Measurements from ENCODE around the gene DIP2C. TPM values are rescaled to one million over a fixed set of nuclear protein-coding genes. Genes with fewer than 3 reads are reported as not detected.

DIP2C gene
- polyA plus RNA-seq, 3 donors: 4.4 to 15.1 (median 10.0) TPM

- H3K27ac ChIP-seq (ENCODE audit: low read depth, low read length): no peak overlapping the region
- 93 to 95% (median 93%) methylated on average over 5 of the region's 5 CpGs for WGBS, 3 donors
Measured at GRCh38 chr10:494149-494542, 195.3 kb downstream of the DIP2C start.

- H3K27ac ChIP-seq (ENCODE audit: low read depth, low read length): no peak overlapping the region
- 92 to 95% (median 93%) methylated on average over 21 of the region's 21 CpGs for WGBS, 3 donors
Measured at GRCh38 chr10:493391-494148, 195.9 kb downstream of the DIP2C start.

GRCh38 chr10:492836-493235, 196.6 kb downstream of the DIP2C start:
- WGBS, 3 donors: 72 to 87% (median 72%) methylated on average over 10 of the region's 10 CpGs

GRCh38 chr10:491667-492424, 197.6 kb downstream of the DIP2C start:
- WGBS, 3 donors: 90 to 94% (median 94%) methylated on average over 16 of the region's 16 CpGs
- H3K27ac ChIP-seq (ENCODE audit: low read depth, low read length): no peak overlapping the region

More at GRCh38 chr10:492836-493235, 196.6 kb downstream of the DIP2C start:
- H3K27ac ChIP-seq (ENCODE audit: low read depth, low read length): no peak overlapping the region

- H3K27ac ChIP-seq (ENCODE audit: low read depth, low read length): no peak overlapping the region
- WGBS, 3 donors: 42 to 62% (median 58%) methylated on average over 23 of the region's 23 CpGs
Measured at GRCh38 chr10:490891-491571, 198.4 kb downstream of the DIP2C start.

- 62 to 79% (median 66%) methylated on average over 16 of the region's 16 CpGs for WGBS, 3 donors
- H3K27ac ChIP-seq (ENCODE audit: low read depth, low read length): no peak overlapping the region
Measured at GRCh38 chr10:490256-490655, 199.2 kb downstream of the DIP2C start.

- 83 to 91% (median 87%) methylated on average over 8 to 11 of the region's 11 CpGs for WGBS, 3 donors
- no peak overlapping the region for H3K27ac ChIP-seq (ENCODE audit: low read depth, low read length)
Measured at GRCh38 chr10:489330-489729, 200.1 kb downstream of the DIP2C start.

GRCh38 chr10:488933-489215, 200.6 kb downstream of the DIP2C start:
- no peak overlapping the region for H3K27ac ChIP-seq (ENCODE audit: low read depth, low read length)
- 91 to 95% (median 95%) methylated on average over 11 of the region's 11 CpGs for WGBS, 3 donors

GRCh38 chr10:488081-488932, 201.2 kb downstream of the DIP2C start:
- no peak overlapping the region for H3K27ac ChIP-seq (ENCODE audit: low read depth, low read length)
- 88 to 95% (median 89%) methylated on average over 21 of the region's 21 CpGs for WGBS, 3 donors

GRCh38 chr10:486666-487322, 202.7 kb downstream of the DIP2C start:
- no peak overlapping the region for H3K27ac ChIP-seq (ENCODE audit: low read depth, low read length)
- WGBS, 3 donors: 92 to 93% (median 93%) methylated on average over 17 of the region's 17 CpGs

- 65 to 80% (median 66%) methylated on average over 11 of the region's 11 CpGs for WGBS, 3 donors
- H3K27ac ChIP-seq (ENCODE audit: low read depth, low read length): no peak overlapping the region
Measured at GRCh38 chr10:486206-486605, 203.3 kb downstream of the DIP2C start.

- 60 to 83% (median 70%) methylated on average over 7 of the region's 7 CpGs for WGBS, 3 donors
Measured at GRCh38 chr10:485776-486175, 203.7 kb downstream of the DIP2C start.

GRCh38 chr10:484925-485661, 204.4 kb downstream of the DIP2C start:
- no peak overlapping the region for H3K27ac ChIP-seq (ENCODE audit: low read depth, low read length)
- WGBS, 3 donors: 46 to 72% (median 66%) methylated on average over 31 of the region's 31 CpGs

More at GRCh38 chr10:485776-486175, 203.7 kb downstream of the DIP2C start:
- H3K27ac ChIP-seq (ENCODE audit: low read depth, low read length): no peak overlapping the region

- H3K27ac ChIP-seq (ENCODE audit: low read depth, low read length): no peak overlapping the region
- 55 to 66% (median 61%) methylated on average over 24 of the region's 24 CpGs for WGBS, 3 donors
Measured at GRCh38 chr10:484441-484924, 205.0 kb downstream of the DIP2C start.

GRCh38 chr10:483261-483660, 206.2 kb downstream of the DIP2C start:
- H3K27ac ChIP-seq (ENCODE audit: low read depth, low read length): no peak overlapping the region
- 61 to 86% (median 86%) methylated on average over 19 of the region's 19 CpGs for WGBS, 3 donors

- 89 to 93% (median 90%) methylated on average over 10 of the region's 10 CpGs for WGBS, 3 donors
- H3K27ac ChIP-seq (ENCODE audit: low read depth, low read length): no peak overlapping the region
Measured at GRCh38 chr10:482848-483247, 206.6 kb downstream of the DIP2C start.

- WGBS, 3 donors: 93 to 94% (median 94%) methylated on average over 16 of the region's 16 CpGs
- no peak overlapping the region for H3K27ac ChIP-seq (ENCODE audit: low read depth, low read length)
Measured at GRCh38 chr10:482051-482501, 207.4 kb downstream of the DIP2C start.

Measured in adipose tissue (tissue), 3 donors.